NB4 (cell line): ENCODE data around the gene MTNR1B.

Source experiments
- DNase-seq: peaks from one replicate; pipeline ENCODE4 v3.0.0; 2010; ENCODE audit warnings: low read depth
- H3K4me3 ChIP-seq: one replicate; pipeline ENCODE4 v1.5.1; 2011; ENCODE audit warnings: mild to moderate bottlenecking, low read depth, low read length, moderate library complexity
- MAX ChIP-seq: IDR thresholded peaks from 2 replicates; pipeline ENCODE4 v1.6.1; 2011; ENCODE audit warnings: low read depth, low read length
- MYC ChIP-seq: IDR thresholded peaks from 2 replicates; pipeline ENCODE4 v1.6.1; 2011; ENCODE audit warnings: low read depth, low read length
- POLR2A ChIP-seq: IDR thresholded peaks from 2 replicates; pipeline ENCODE4 v1.6.1; 2011; ENCODE audit warnings: mild to moderate bottlenecking; ENCODE audit not compliant: insufficient read length; ENCODE audit errors: extremely low read depth
- TF ChIP-seq, protein P1 (sequence below): IDR thresholded peaks from one replicate; pipeline ENCODE4 v1.5.1; 2012; ENCODE audit warnings: low read depth, low read length

The MTNR1B gene

DNA sequence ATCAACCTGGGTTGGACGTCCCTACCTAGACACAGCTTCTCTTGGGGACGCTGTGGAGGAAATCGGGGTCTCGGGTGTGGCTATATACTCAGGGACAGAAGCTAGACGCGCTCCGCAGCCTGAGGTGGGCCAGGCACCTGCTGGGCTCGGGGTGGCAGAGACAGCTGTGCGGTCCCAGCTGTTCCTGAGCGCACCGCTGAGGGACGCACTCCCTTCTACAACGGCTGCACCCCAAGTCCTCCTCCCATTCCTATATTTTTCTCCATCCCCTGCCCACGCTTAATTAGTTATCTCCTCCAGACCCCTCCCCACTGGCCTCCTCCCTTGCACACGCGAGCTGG, 188 bp upstream of the MTNR1B start:
- H3K4me3 ChIP-seq: no peak overlapping the region
- no peak for DNase-seq

GRCh38 chr11:92972248-92972647, 2.8 kb downstream of the MTNR1B start:
- H3K4me3 ChIP-seq: no peak overlapping the region
- no peak for DNase-seq
- TF ChIP-seq POLR2A: no peak
- TF ChIP-seq, protein P1, sequence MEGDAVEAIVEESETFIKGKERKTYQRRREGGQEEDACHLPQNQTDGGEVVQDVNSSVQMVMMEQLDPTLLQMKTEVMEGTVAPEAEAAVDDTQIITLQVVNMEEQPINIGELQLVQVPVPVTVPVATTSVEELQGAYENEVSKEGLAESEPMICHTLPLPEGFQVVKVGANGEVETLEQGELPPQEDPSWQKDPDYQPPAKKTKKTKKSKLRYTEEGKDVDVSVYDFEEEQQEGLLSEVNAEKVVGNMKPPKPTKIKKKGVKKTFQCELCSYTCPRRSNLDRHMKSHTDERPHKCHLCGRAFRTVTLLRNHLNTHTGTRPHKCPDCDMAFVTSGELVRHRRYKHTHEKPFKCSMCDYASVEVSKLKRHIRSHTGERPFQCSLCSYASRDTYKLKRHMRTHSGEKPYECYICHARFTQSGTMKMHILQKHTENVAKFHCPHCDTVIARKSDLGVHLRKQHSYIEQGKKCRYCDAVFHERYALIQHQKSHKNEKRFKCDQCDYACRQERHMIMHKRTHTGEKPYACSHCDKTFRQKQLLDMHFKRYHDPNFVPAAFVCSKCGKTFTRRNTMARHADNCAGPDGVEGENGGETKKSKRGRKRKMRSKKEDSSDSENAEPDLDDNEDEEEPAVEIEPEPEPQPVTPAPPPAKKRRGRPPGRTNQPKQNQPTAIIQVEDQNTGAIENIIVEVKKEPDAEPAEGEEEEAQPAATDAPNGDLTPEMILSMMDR: no peak
- no peak for TF ChIP-seq MYC
- TF ChIP-seq MAX: no peak

More for the DNA sequence above, 188 bp upstream of the MTNR1B start:
- TF ChIP-seq, protein P1: no peak
- no peak for TF ChIP-seq MAX
- no peak for TF ChIP-seq MYC
- no peak for TF ChIP-seq POLR2A

DNA sequence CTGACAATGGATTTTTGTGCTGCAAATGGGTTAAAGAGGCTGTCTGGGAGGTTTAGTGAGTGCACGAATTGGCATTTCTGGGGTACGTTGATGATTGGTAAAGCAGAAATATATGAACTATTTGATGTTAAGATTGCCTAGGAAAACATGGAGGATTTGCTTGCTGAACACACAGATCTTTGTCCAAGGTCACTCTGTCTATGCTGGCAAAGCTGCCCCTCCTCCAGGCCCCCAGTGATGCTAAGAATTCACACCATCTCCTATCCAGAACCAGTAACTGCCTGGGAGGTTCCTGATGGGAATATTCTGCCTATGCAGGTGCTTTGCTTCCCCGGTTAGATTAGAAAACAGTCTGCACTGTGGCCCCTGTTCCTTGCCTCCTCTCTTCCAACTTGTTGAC, 5.8 kb downstream of the MTNR1B start:
- TF ChIP-seq POLR2A: no peak
- no peak for TF ChIP-seq MAX
- TF ChIP-seq, protein P1: no peak
- no peak for TF ChIP-seq MYC
- no peak overlapping the region for H3K4me3 ChIP-seq
- no peak for DNase-seq

DNA sequence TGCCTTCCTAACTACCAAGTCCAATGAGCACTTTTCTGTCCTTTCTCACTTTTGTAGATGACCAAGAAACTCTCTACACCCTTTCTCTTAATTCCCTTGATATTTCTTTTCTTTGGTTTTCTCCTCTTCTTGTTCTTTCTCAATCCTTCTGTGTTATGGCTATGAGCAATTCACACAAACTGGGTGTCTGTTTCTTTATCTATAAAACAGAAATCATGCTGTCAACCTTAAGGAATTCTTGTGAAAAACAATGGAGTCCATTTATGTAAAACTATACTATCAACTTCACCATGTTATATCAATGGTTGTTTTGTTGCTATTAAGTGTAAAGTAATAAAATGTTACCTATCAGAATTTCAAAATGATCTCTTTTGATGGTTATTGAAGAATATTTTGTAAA, 7.2 kb downstream of the MTNR1B start:
- H3K4me3 ChIP-seq: no peak overlapping the region
- TF ChIP-seq, protein P1: no peak
- no peak for TF ChIP-seq MAX
- no peak for TF ChIP-seq POLR2A
- no peak for TF ChIP-seq MYC
- no peak for DNase-seq

DNA sequence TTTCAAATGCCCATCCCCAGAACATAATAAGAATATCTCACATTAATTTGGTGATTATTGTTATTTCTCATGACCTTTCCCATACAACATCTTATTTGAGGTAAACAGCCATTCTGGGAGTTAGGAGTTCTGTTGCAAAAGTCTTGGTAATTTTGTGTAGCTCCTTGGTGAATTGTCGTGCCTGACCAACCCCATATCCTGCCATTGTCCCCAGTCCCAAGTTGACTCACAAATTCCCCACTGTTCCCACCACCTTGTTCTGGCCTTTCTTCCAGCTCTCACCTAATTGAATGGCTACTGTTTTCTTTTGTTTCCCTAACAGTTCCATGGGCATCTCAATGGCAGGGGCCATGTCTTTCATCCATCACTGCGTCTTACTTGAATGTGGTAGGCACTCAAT, 8.0 kb downstream of the MTNR1B start:
- DNase-seq: no peak
- TF ChIP-seq, protein P1: no peak
- TF ChIP-seq MYC: no peak
- TF ChIP-seq POLR2A: no peak
- H3K4me3 ChIP-seq: no peak overlapping the region
